IMR-90 (cell line): ENCODE results near the gene ENPEP. TPM values are rescaled to one million over a fixed set of nuclear protein-coding genes. Genes with fewer than 3 reads are reported as not detected.

Source experiments
- ATAC-seq: fragments of 200-7000 bp; cut with Tn5 transposase; 2 replicates; pipeline ENCODE4 v1.9.1; 2020; ENCODE audit warnings: low read depth, mild to moderate bottlenecking, moderate library complexity
- BruUV-seq: library from RNA; stranded (reverse); fragments of 400-500 nt; replicated peaks from 2 replicates; lab custom pipeline; 2021; lab: Mats Ljungman, UMichigan
- CTCF ChIA-PET: fragments of 300-600 bp; formaldehyde crosslinking; extraction: SDS; loops from one replicate; lab custom pipeline; 2021; ENCODE audit warnings: antibody characterized with exemption; lab: Yijun Ruan, JAX
- POLR2A ChIA-PET: fragments of 300-600 bp; sonication (Branson Sonifier 250); formaldehyde crosslinking; loops from one replicate; lab custom pipeline; 2022; ENCODE audit warnings: antibody characterized with exemption; ENCODE audit not compliant: unreplicated experiment; lab: Charles Lee
- DNase-seq: peaks from one replicate; pipeline ENCODE4 v3.0.0; 2013
- H2AFZ ChIP-seq: replicated peaks from 2 replicates; pipeline ENCODE3; 2013; ENCODE audit warnings: low read length, mild to moderate bottlenecking; ENCODE audit not compliant: poor library complexity
- H2AK5ac ChIP-seq: 2 replicates; pipeline ENCODE4 v1.6.1; 2013; ENCODE audit warnings: low read depth, low read length, inconsistent platforms
- H2AK9ac ChIP-seq: replicated peaks from 2 replicates; pipeline ENCODE3; 2013; ENCODE audit warnings: mild to moderate bottlenecking, low read depth, low read length, moderate library complexity; ENCODE audit not compliant: poor library complexity
- H2BK120ac ChIP-seq: 2 replicates; pipeline ENCODE4 v1.6.1; 2013; ENCODE audit warnings: low read depth, low read length, inconsistent platforms
- H2BK15ac ChIP-seq: 3 replicates; pipeline ENCODE4 v1.6.1; 2013; ENCODE audit warnings: low read depth, low read length, inconsistent platforms
- H2BK20ac ChIP-seq: 2 replicates; pipeline ENCODE4 v1.6.1; 2013; ENCODE audit warnings: low read depth, mild to moderate bottlenecking, inconsistent platforms, low read length, moderate library complexity
- H2BK5ac ChIP-seq: 2 replicates; pipeline ENCODE4 v1.6.1; 2013; ENCODE audit warnings: mild to moderate bottlenecking, low read depth, low read length, inconsistent platforms; ENCODE audit not compliant: poor library complexity, severe bottlenecking
- H3K14ac ChIP-seq: replicated peaks from 2 replicates; pipeline ENCODE4 v1.6.1; 2013; ENCODE audit warnings: low read depth, low read length, inconsistent platforms
- H3K18ac ChIP-seq: 2 replicates; pipeline ENCODE4 v1.6.1; 2013; ENCODE audit warnings: low read depth, low read length, control low read depth
- H3K23ac ChIP-seq: 2 replicates; pipeline ENCODE4 v1.6.1; 2013; ENCODE audit warnings: low read depth, low read length, inconsistent platforms
- H3K27ac ChIP-seq: 2 replicates; pipeline ENCODE4 v1.5.1; 2013; ENCODE audit warnings: mild to moderate bottlenecking, control low read depth, low read length; ENCODE audit not compliant: insufficient read depth
- H3K27me3 ChIP-seq: 2 replicates; pipeline ENCODE4 v1.6.1; 2013; ENCODE audit warnings: low read length; ENCODE audit not compliant: control insufficient read depth, insufficient read depth
- H3K36me3 ChIP-seq: 2 replicates; pipeline ENCODE4 v1.6.1; 2013; ENCODE audit warnings: low read length, mixed read lengths; ENCODE audit not compliant: control insufficient read depth, insufficient read depth
- H3K4ac ChIP-seq: 2 replicates; pipeline ENCODE4 v1.6.1; 2013; ENCODE audit warnings: low read depth, low read length, inconsistent platforms
- H3K4me1 ChIP-seq: 2 replicates; pipeline ENCODE4 v1.6.1; 2013; ENCODE audit warnings: low read length, mixed read lengths; ENCODE audit not compliant: control insufficient read depth, insufficient read depth
- H3K4me2 ChIP-seq: 2 replicates; pipeline ENCODE4 v1.6.1; 2013; ENCODE audit warnings: low read depth, mild to moderate bottlenecking, control low read depth, low read length, moderate library complexity
- H3K4me3 ChIP-seq: 2 replicates; pipeline ENCODE4 v1.5.1; 2013; ENCODE audit warnings: low read depth, mild to moderate bottlenecking, control low read depth, low read length, moderate library complexity; ENCODE audit not compliant: insufficient read depth
- H3K56ac ChIP-seq: 2 replicates; pipeline ENCODE4 v1.6.1; 2013; ENCODE audit warnings: low read length, inconsistent platforms; ENCODE audit not compliant: insufficient read depth; ENCODE audit errors: extremely low read depth
- H3K79me1 ChIP-seq, 2 experiments: 2 replicates each; pipeline ENCODE4 v1.6.1; 2013; ENCODE audit warnings: low read length in 2 of 2, inconsistent platforms in 1 of 2, low read depth in 1 of 2
- H3K9ac ChIP-seq: 2 replicates; pipeline ENCODE4 v1.6.1; 2013; ENCODE audit warnings: low read depth, low read length, control low read depth
- H3K9me1 ChIP-seq: 2 replicates; pipeline ENCODE4 v1.6.1; 2013; ENCODE audit warnings: low read length, inconsistent platforms; ENCODE audit not compliant: insufficient read depth
- H3K9me3 ChIP-seq: 2 replicates; pipeline ENCODE4 v1.6.1; 2013; ENCODE audit warnings: low read length; ENCODE audit not compliant: control insufficient read depth, insufficient read depth
- H4K20me1 ChIP-seq: 2 replicates; pipeline ENCODE4 v1.6.1; 2013; ENCODE audit warnings: low read length, inconsistent platforms; ENCODE audit not compliant: insufficient read depth
- H4K5ac ChIP-seq: 2 replicates; pipeline ENCODE4 v1.6.1; 2013; ENCODE audit warnings: mild to moderate bottlenecking, low read depth, low read length, control low read depth
- H4K8ac ChIP-seq, 2 experiments: 2 replicates each; pipeline ENCODE4 v1.6.1; 2013; ENCODE audit warnings: low read depth in 2 of 2, low read length in 2 of 2, control low read depth in 1 of 2, inconsistent platforms in 1 of 2
- H4K91ac ChIP-seq: 2 replicates; pipeline ENCODE4 v1.6.1; 2013; ENCODE audit warnings: low read depth, low read length, inconsistent platforms; ENCODE audit not compliant: insufficient read depth
- BHLHE40 ChIP-seq: fragments of 150-350 bp; IDR thresholded peaks from 2 replicates; pipeline ENCODE4 v1.6.1; 2016; ENCODE audit warnings: mild to moderate bottlenecking, low read depth, low read length
- CEBPB ChIP-seq: IDR thresholded peaks from 2 replicates; pipeline ENCODE4 v1.6.1; 2012; ENCODE audit warnings: low read depth, low read length, improper control_type of control experiment
- CHD1 ChIP-seq: IDR thresholded peaks from 2 replicates; pipeline ENCODE4 v1.6.1; 2012; ENCODE audit warnings: low read depth, low read length, improper control_type of control experiment
- FOS ChIP-seq: fragments of 150-350 bp; IDR thresholded peaks from 2 replicates; pipeline ENCODE4 v1.6.1; 2016; ENCODE audit warnings: low read depth, low read length
- MAFK ChIP-seq: IDR thresholded peaks from 2 replicates; pipeline ENCODE4 v1.6.1; 2012; ENCODE audit warnings: low read depth, low read length, improper control_type of control experiment
- MAZ ChIP-seq: IDR thresholded peaks from 2 replicates; pipeline ENCODE4 v1.6.1; 2012; ENCODE audit warnings: low read depth, mild to moderate bottlenecking, low read length, improper control_type of control experiment, moderate library complexity, borderline replicate concordance
- MXI1 ChIP-seq: IDR thresholded peaks from 2 replicates; pipeline ENCODE4 v1.6.1; 2012; ENCODE audit warnings: low read depth, mild to moderate bottlenecking, low read length, moderate library complexity, borderline replicate concordance
- NFE2L2 ChIP-seq: fragments of 150-350 bp; IDR thresholded peaks from 2 replicates; pipeline ENCODE4 v1.6.1; 2016; ENCODE audit warnings: low read depth, mild to moderate bottlenecking, low read length
- POLR2A ChIP-seq: IDR thresholded peaks from 2 replicates; pipeline ENCODE4 v1.6.1; 2012; ENCODE audit warnings: mild to moderate bottlenecking, low read depth, low read length
- RAD21 ChIP-seq: IDR thresholded peaks from 2 replicates; pipeline ENCODE4 v1.6.1; 2012; ENCODE audit warnings: low read length, improper control_type of control experiment
- RCOR1 ChIP-seq: IDR thresholded peaks from 2 replicates; pipeline ENCODE4 v1.6.1; 2012; ENCODE audit warnings: mild to moderate bottlenecking, low read length, improper control_type of control experiment; ENCODE audit not compliant: insufficient replicate concordance
- RFX5 ChIP-seq: IDR thresholded peaks from 2 replicates; pipeline ENCODE4 v1.8.0; 2012; ENCODE audit warnings: low read depth, mild to moderate bottlenecking, low read length, moderate library complexity
- SMC3 ChIP-seq: fragments of 150-350 bp; IDR thresholded peaks from 2 replicates; pipeline ENCODE4 v1.6.1; 2016; ENCODE audit warnings: low read depth, mild to moderate bottlenecking, antibody characterized with exemption, low read length, moderate library complexity
- USF2 ChIP-seq: fragments of 150-350 bp; IDR thresholded peaks from 2 replicates; pipeline ENCODE4 v1.6.1; 2017; ENCODE audit warnings: mild to moderate bottlenecking, antibody characterized with exemption, low read length, low read depth
- dilution Hi-C: fragments of 300-500 bp; cut with HindIII; formaldehyde crosslinking; loops from one replicate; pipeline ENCODE4 v1.14.3; 2018; ENCODE audit warnings: low sequenced_read_pairs; ENCODE audit not compliant: unreplicated experiment
- in situ Hi-C: fragments of 300-500 bp; cut with MboI; formaldehyde crosslinking; loops from 3 replicates; pipeline ENCODE4 v1.14.3; 2019; ENCODE audit warnings: low sequenced_read_pairs, inconsistent platforms, mixed read lengths
- intact Hi-C: fragments of 100-400 bp; cut with micrococcal nuclease; formaldehyde crosslinking; loops from 2 replicates; pipeline ENCODE4 v1.10.0; 2022
- polyA plus RNA-seq, 3 experiments: library from polyadenylated mRNA; depleted of rRNA; stranded (reverse); fragments of >200 nt; gene quantifications; 2 replicates each; pipeline ENCODE4 v1.2.3, GENCODE V29; 2012; ENCODE audit warnings: low replicate concordance in 1 of 3
- total RNA-seq: library from RNA; depleted of rRNA; stranded (reverse); fragments of >200 nt; gene quantifications from 2 replicates; pipeline ENCODE4 v1.2.3, GENCODE V29; 2012
- TF ChIP-seq, protein P1 (sequence below): conservative IDR thresholded peaks from 2 replicates; pipeline ENCODE4 v1.5.1; 2012; ENCODE audit warnings: mild to moderate bottlenecking, low read depth, low read length, improper control_type of control experiment
- TF ChIP-seq, protein P2 (sequence below): fragments of 150-350 bp; IDR thresholded peaks from 2 replicates; pipeline ENCODE4 v1.6.1; 2016; ENCODE audit warnings: low read depth, mild to moderate bottlenecking, low read length, moderate library complexity, borderline replicate concordance

Gene ENPEP
- total and polyA plus RNA-seq, 2 of the 4 experiments (the other 2 are of a cell fraction): 0.12 to 0.18 TPM

DNA sequence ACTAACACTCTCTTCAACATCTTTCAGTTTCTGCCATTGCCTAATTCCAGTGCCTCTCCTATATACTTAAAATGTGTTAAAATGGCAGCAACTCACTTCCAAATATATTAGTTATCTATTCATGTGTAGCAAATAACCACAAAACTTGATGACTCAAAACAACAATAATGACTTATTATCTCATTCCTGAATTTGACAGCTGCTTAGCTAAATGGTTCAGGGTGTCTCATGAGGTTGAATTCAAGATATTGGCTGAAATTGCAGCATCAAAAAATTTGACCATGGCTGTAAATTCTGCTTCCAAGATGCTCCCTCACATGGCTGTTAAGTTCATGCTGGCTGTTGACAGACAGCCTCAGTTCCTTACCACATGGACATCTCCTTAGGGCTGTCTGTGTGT, 121.6 kb downstream of the ENPEP start:
- CTCF ChIA-PET: interaction anchor here (0.8 kb wide), 1 partner anchor 11 kb away, joined by 3 read pairs; no protein-coding TSS in a partner anchor
- BruUV-seq: no TSS peak

More for the DNA sequence above, 121.6 kb downstream of the ENPEP start:
- H3K36me3 ChIP-seq: no peaks in the 10 kb centered on the region
- no peaks in the 10 kb centered on the region for H3K79me1 ChIP-seq
- H3K9me1 ChIP-seq: no peaks in the 10 kb centered on the region
- no peaks in the 10 kb centered on the region for H3K27me3 ChIP-seq
- no peak overlapping the region for H3K27ac ChIP-seq
- no peak overlapping the region for H2BK15ac ChIP-seq
- DNase-seq: no peak
- H2AK9ac ChIP-seq: no peak overlapping the region
- H4K5ac ChIP-seq: no peak overlapping the region
- in situ Hi-C loops (no loop called here), intact Hi-C loops (no loop called here), dilution Hi-C loops (no loop called here)
- H3K4ac ChIP-seq: no peak overlapping the region
- no peak overlapping the region for H3K4me2 ChIP-seq
- no peak overlapping the region for H2AFZ ChIP-seq
- no peaks in the 10 kb centered on the region for H3K4me1 ChIP-seq
- no peak overlapping the region for H2BK5ac ChIP-seq
- no peak for ATAC-seq
- POLR2A ChIA-PET: no interaction called here
- TF ChIP-seq, protein P1, sequence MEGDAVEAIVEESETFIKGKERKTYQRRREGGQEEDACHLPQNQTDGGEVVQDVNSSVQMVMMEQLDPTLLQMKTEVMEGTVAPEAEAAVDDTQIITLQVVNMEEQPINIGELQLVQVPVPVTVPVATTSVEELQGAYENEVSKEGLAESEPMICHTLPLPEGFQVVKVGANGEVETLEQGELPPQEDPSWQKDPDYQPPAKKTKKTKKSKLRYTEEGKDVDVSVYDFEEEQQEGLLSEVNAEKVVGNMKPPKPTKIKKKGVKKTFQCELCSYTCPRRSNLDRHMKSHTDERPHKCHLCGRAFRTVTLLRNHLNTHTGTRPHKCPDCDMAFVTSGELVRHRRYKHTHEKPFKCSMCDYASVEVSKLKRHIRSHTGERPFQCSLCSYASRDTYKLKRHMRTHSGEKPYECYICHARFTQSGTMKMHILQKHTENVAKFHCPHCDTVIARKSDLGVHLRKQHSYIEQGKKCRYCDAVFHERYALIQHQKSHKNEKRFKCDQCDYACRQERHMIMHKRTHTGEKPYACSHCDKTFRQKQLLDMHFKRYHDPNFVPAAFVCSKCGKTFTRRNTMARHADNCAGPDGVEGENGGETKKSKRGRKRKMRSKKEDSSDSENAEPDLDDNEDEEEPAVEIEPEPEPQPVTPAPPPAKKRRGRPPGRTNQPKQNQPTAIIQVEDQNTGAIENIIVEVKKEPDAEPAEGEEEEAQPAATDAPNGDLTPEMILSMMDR: no peak
- TF ChIP-seq RCOR1 (no peak), CEBPB (no peak), RAD21 (no peak), BHLHE40 (no peak), MAFK (no peak), CHD1 (no peak), SMC3 (no peak), MAZ (no peak), NFE2L2 (no peak), USF2 (no peak), POLR2A (no peak), MXI1 (no peak), FOS (no peak), RFX5 (no peak)
- TF ChIP-seq, protein P2, sequence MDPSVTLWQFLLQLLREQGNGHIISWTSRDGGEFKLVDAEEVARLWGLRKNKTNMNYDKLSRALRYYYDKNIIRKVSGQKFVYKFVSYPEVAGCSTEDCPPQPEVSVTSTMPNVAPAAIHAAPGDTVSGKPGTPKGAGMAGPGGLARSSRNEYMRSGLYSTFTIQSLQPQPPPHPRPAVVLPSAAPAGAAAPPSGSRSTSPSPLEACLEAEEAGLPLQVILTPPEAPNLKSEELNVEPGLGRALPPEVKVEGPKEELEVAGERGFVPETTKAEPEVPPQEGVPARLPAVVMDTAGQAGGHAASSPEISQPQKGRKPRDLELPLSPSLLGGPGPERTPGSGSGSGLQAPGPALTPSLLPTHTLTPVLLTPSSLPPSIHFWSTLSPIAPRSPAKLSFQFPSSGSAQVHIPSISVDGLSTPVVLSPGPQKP: no peak
- H3K9me3 ChIP-seq: no peaks in the 10 kb centered on the region
- H3K4me3 ChIP-seq: no peak overlapping the region
- H4K20me1 ChIP-seq: no peaks in the 10 kb centered on the region
- H3K18ac ChIP-seq: no peak overlapping the region
- H2BK20ac ChIP-seq: no peak overlapping the region
- no peak overlapping the region for H3K14ac ChIP-seq
- no peak overlapping the region for H4K91ac ChIP-seq
- H4K8ac ChIP-seq: no peak overlapping the region
- no peak overlapping the region for H3K9ac ChIP-seq
- H3K56ac ChIP-seq: no peak overlapping the region
- no peak overlapping the region for H3K23ac ChIP-seq
- no peak overlapping the region for H2BK120ac ChIP-seq
- H2AK5ac ChIP-seq: no peak overlapping the region
